Spleen (tissue), 7 donors: ENCODE results near the gene PAPOLB.

Experiments
- POLR2A ChIP-seq, 3 donors: fragments of 450-650 bp; IDR thresholded peaks; one replicate each; pipeline ENCODE4 v1.5.1; 2017; ENCODE audit warnings: antibody characterized with exemption in 3 of 3, mild to moderate bottlenecking in 1 of 3
- TF ChIP-seq, protein P1 (sequence below), 11 experiments: fragments of 200-600 bp in 7 of 11; fragments of 450-650 bp in 4 of 11; sonication (generic) in 4 of 11; IDR thresholded peaks in 8 of 11; conservative IDR thresholded peaks in 3 of 11; 1 replicate in 7 of 11; 2 replicates in 4 of 11; pipeline versions ENCODE4 v1.4.0 to v1.8.0; 2016 to 2021; ENCODE audit warnings: antibody characterized with exemption in 11 of 11, inconsistent platforms in 4 of 11, mild to moderate bottlenecking in 1 of 11
- donor health status: DM: no; HTN: no; CAD: no; lungs with moderate emphysema.
- donor health status: DM: no; HTN: no; CAD: no.
- donor health status: DM: no; HTN: no; CAD: no.

DNA sequence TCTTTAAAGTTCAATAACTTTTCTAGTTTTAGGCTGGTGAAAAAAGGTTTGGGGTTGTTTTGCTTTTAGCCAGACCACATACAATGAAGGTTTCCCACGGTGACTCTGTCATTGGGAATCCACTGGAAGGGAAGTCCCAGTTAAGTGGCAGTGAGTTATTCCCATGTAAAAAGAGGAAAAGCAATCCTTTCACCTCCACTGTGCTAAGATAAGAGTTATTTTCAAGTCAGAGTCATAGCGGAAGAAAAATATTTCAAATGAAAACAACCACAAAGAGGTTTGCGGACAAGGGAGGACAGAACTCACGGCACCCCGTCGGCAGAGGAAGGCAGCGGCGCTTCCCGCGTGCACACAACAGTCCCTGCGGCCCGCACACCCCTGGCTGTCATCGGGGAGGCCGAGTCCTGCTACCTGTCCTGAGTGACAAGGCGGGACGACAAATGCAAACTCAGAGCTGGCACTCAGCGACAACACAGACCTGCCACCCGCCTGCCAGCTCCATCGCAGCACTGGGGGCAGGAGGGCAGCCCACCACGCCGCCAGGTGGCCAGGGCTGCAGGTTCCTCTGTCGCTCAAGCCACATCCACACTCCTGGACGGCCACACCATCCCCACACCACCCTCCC, 9.3 kb upstream of the PAPOLB start:
- TF ChIP-seq POLR2A (IDR thresholded peaks at IDR 0.05): no peak
- TF ChIP-seq, protein P1, sequence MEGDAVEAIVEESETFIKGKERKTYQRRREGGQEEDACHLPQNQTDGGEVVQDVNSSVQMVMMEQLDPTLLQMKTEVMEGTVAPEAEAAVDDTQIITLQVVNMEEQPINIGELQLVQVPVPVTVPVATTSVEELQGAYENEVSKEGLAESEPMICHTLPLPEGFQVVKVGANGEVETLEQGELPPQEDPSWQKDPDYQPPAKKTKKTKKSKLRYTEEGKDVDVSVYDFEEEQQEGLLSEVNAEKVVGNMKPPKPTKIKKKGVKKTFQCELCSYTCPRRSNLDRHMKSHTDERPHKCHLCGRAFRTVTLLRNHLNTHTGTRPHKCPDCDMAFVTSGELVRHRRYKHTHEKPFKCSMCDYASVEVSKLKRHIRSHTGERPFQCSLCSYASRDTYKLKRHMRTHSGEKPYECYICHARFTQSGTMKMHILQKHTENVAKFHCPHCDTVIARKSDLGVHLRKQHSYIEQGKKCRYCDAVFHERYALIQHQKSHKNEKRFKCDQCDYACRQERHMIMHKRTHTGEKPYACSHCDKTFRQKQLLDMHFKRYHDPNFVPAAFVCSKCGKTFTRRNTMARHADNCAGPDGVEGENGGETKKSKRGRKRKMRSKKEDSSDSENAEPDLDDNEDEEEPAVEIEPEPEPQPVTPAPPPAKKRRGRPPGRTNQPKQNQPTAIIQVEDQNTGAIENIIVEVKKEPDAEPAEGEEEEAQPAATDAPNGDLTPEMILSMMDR (IDR thresholded peaks at IDR 0.05 in 8 of 11, conservative IDR thresholded peaks at IDR 0.05 in 3 of 11): no peak
